ENCODE measurements around the gene HAUS3. TPM values are rescaled to one million over a fixed set of nuclear protein-coding genes. Genes with fewer than 3 reads are reported as not detected.
"Not testable (repeated sequence)": the region's sequence is repeated elsewhere in the genome, so short reads cannot be mapped to it uniquely, and the experiment has no call there.

Gene HAUS3
- total RNA-seq, 1 donor from 2014 or later: 9.2 TPM

GRCh38 chr4:2219233-2219760 lies 22.6 kb downstream of the HAUS3 start:
- H3K36me3 ChIP-seq (ENCODE audit: control insufficient read depth, insufficient read depth, low read length): no peaks in the 10 kb centered on the region
- no peak for DNase-seq (ENCODE audit: low read depth)
- no peak for TF ChIP-seq CTCF (IDR thresholded peaks at IDR 0.05; ENCODE audit: insufficient read depth, low read length, severe bottlenecking)
- H3K4me3 ChIP-seq (ENCODE audit: low read depth, low read length): no peak overlapping the region
- no peaks in the 10 kb centered on the region for H3K27me3 ChIP-seq (ENCODE audit: control insufficient read depth, insufficient read depth, low read length)
- no peak for FAIRE-seq

- no peak for FAIRE-seq
- Histone ChIP-seq H3K27me3 (ENCODE audit: control insufficient read depth, insufficient read depth, low read length) (no peaks in the 10 kb centered on the region), H3K4me3 (ENCODE audit: low read depth, low read length) (no peak overlapping the region), H3K36me3 (ENCODE audit: control insufficient read depth, insufficient read depth, low read length) (no peaks in the 10 kb centered on the region)
- TF ChIP-seq CTCF (IDR thresholded peaks at IDR 0.05; ENCODE audit: insufficient read depth, low read length, severe bottlenecking): no peak
- DNase-seq (ENCODE audit: low read depth): no peak
These were observed 23.5 kb downstream of the HAUS3 start for GRCh38 chr4:2218436-2218835.

- FAIRE-seq (no peak), DNase-seq (ENCODE audit: low read depth) (peak; percentile 56)
These were observed 24.2 kb downstream of the HAUS3 start for GRCh38 chr4:2217726-2218125.

DNA sequence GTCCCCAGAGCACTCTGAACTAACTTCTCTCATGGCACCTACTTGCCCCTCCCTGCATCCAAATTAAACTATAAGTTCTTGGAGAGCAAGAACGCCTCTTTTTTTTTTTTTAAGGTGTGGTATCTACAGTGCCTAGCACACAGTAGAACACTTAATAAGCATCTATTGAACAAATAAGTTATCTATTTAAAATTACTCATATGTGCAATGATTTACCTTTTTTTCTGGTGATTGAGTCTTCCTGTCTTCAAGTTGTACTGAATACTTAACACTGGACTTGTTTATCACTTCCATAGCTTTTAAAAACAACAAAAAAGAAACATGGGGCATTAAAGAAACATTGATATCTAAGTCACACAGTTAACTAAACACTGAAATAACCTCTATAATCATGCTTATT lies 29.1 kb downstream of the HAUS3 start:
- FAIRE-seq (no peak), DNase-seq (ENCODE audit: low read depth) (no peak)

More at GRCh38 chr4:2217726-2218125, 24.2 kb downstream of the HAUS3 start:
- no peak for TF ChIP-seq CTCF (IDR thresholded peaks at IDR 0.05; ENCODE audit: insufficient read depth, low read length, severe bottlenecking)
- Histone ChIP-seq H3K27me3 (ENCODE audit: control insufficient read depth, insufficient read depth, low read length) (no peaks in the 10 kb centered on the region), H3K36me3 (ENCODE audit: control insufficient read depth, insufficient read depth, low read length) (no peaks in the 10 kb centered on the region), H3K4me3 (ENCODE audit: low read depth, low read length) (no peak overlapping the region)

GRCh38 chr4:2202789-2203188 lies 39.1 kb downstream of the HAUS3 start:
- H3K36me3 ChIP-seq (ENCODE audit: control insufficient read depth, insufficient read depth, low read length); DNase-seq (ENCODE audit: low read depth); H3K4me3 ChIP-seq (ENCODE audit: low read depth, low read length); H3K27me3 ChIP-seq (ENCODE audit: control insufficient read depth, insufficient read depth, low read length); FAIRE-seq: not testable (repeated sequence)

More for the DNA sequence above, 29.1 kb downstream of the HAUS3 start:
- Histone ChIP-seq H3K36me3 (ENCODE audit: control insufficient read depth, insufficient read depth, low read length) (no peaks in the 10 kb centered on the region), H3K27me3 (ENCODE audit: control insufficient read depth, insufficient read depth, low read length) (no peaks in the 10 kb centered on the region), H3K4me3 (ENCODE audit: low read depth, low read length) (no peak overlapping the region)
- no peak for TF ChIP-seq CTCF (IDR thresholded peaks at IDR 0.05; ENCODE audit: insufficient read depth, low read length, severe bottlenecking)

DNA sequence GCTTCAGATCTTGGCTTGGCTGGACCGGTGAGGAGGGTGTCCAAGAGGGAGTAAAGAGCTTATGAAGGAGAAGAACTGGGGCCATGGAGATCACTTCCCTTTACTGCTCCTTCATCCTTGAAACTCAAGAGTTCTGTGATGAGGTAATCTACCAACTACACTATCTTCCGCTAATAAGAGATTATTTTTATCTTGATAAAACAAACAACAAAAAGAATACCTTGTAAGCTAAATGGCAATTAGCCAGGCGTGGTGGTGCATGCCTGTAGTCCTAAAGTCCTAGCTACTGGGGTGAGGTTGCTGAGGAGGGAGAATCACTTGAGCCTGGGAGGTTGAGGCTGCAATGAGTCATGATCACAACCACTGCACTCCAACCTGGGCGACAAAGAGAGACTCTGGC lies 47.4 kb downstream of the HAUS3 start:
- H3K36me3 ChIP-seq (ENCODE audit: control insufficient read depth, insufficient read depth, low read length): no peaks in the 10 kb centered on the region
- FAIRE-seq (no peak), DNase-seq (ENCODE audit: low read depth) (peak; percentile 26)
- TF ChIP-seq CTCF (IDR thresholded peaks at IDR 0.05; ENCODE audit: insufficient read depth, low read length, severe bottlenecking): no peak
- no peak overlapping the region for H3K4me3 ChIP-seq (ENCODE audit: low read depth, low read length)
- no peaks in the 10 kb centered on the region for H3K27me3 ChIP-seq (ENCODE audit: control insufficient read depth, insufficient read depth, low read length)

Measured in bronchial epithelial cell (primary cell).